CD4-positive, alpha-beta T cell (primary cell): Measurements from ENCODE around the gene SLC44A1. TPM values are rescaled to one million over a fixed set of nuclear protein-coding genes. Genes with fewer than 3 reads are reported as not detected.
A peak's percentile ranks its signal among the peaks of the same experiment; 100 is the strongest.

Experiments
- ATAC-seq: fragments of 200-7000 bp; cut with Tn5 transposase; one replicate; pipeline ENCODE4 v1.10.0; 2022; ENCODE audit warnings: mild to moderate bottlenecking; ENCODE audit not compliant: poor library complexity
- CTCF ChIA-PET: fragments of 350-600 bp; sonication (Branson Sonifier 250); formaldehyde crosslinking; loops from one replicate; lab custom pipeline; 2021; ENCODE audit warnings: antibody characterized with exemption, inconsistent platforms; lab: Charles Lee
- POLR2A ChIA-PET: fragments of 350-600 bp; sonication (Branson Sonifier 250); formaldehyde crosslinking; loops from one replicate; lab custom pipeline; 2021; ENCODE audit warnings: antibody characterized with exemption, inconsistent platforms; lab: Charles Lee
- DNase-seq, 14 experiments: peaks; one replicate each; pipeline ENCODE4 v3.0.0-alpha.2; 2013 to 2020; ENCODE audit warnings: mixed read lengths in 2 of 14
- H3K27ac ChIP-seq, 2 donors: one replicate each; pipeline versions ENCODE4 v1.5.1 to v1.7.0; 2013; ENCODE audit warnings: low read length in 2 of 2, low read depth in 1 of 2, mild to moderate bottlenecking in 1 of 2
- H3K27me3 ChIP-seq, 2 experiments: 1 replicate in 1 of 2; 2 replicates in 1 of 2; pipeline versions ENCODE4 v1.6.1 to v1.7.0; 2013; ENCODE audit warnings: low read length in 2 of 2, control low read depth in 1 of 2, mild to moderate bottlenecking in 1 of 2, moderate library complexity in 1 of 2; ENCODE audit not compliant: insufficient read depth in 2 of 2, control insufficient read depth in 1 of 2
- H3K36me3 ChIP-seq: one replicate; pipeline ENCODE4 v1.6.1; 2013; ENCODE audit warnings: low read length, control low read depth; ENCODE audit not compliant: insufficient read depth
- H3K4me1 ChIP-seq: one replicate; pipeline ENCODE4 v1.6.1; 2013; ENCODE audit warnings: low read length, control low read depth; ENCODE audit not compliant: insufficient read depth
- H3K4me3 ChIP-seq: one replicate; pipeline ENCODE4 v1.5.1; 2013; ENCODE audit warnings: mild to moderate bottlenecking, low read length, moderate library complexity
- H3K9me3 ChIP-seq, 2 experiments: 1 replicate in 1 of 2; 2 replicates in 1 of 2; pipeline versions ENCODE4 v1.6.1 to v1.7.0; 2013; ENCODE audit warnings: low read length in 2 of 2, mild to moderate bottlenecking in 2 of 2, control low read depth in 1 of 2, moderate library complexity in 1 of 2; ENCODE audit not compliant: control insufficient read depth in 1 of 2, insufficient read depth in 1 of 2
- H3K27ac Mint-ChIP-seq: one replicate; pipeline ENCODE4 v1.8.0; 2020; ENCODE audit warnings: mixed read lengths
- H3K27me3 Mint-ChIP-seq: one replicate; pipeline ENCODE4 v1.8.0; 2021; ENCODE audit warnings: mixed read lengths
- H3K36me3 Mint-ChIP-seq: one replicate; pipeline ENCODE4 v1.8.0; 2021; ENCODE audit warnings: low read depth, mixed read lengths
- H3K4me1 Mint-ChIP-seq: one replicate; pipeline ENCODE4 v1.8.0; 2021; ENCODE audit warnings: low read depth, mixed read lengths
- H3K4me3 Mint-ChIP-seq: one replicate; pipeline ENCODE4 v1.8.0; 2020; ENCODE audit warnings: mild to moderate bottlenecking, mixed read lengths
- H3K9me3 Mint-ChIP-seq: one replicate; pipeline ENCODE4 v1.8.0; 2020; ENCODE audit warnings: mixed read lengths
- CTCF ChIP-seq: fragments of 200-600 bp; IDR thresholded peaks from one replicate; pipeline ENCODE4 v1.8.0; 2022; ENCODE audit warnings: antibody characterized with exemption, mild to moderate bottlenecking
- intact Hi-C, 2 experiments: fragments of 100-400 bp; cut with DNase I in 1 of 2; cut with micrococcal nuclease in 1 of 2; formaldehyde crosslinking; loops; one replicate each; pipeline versions ENCODE4 v1.15.1 to v1.9.0; 2023 to 2025; cut with DNase I, micrococcal nuclease
- polyA plus RNA-seq, 2 donors: library from polyadenylated mRNA; unstranded; fragments of 120-200 nt; gene quantifications; one replicate each; pipeline ENCODE4 v1.2.1, GENCODE V29; 2013
- total RNA-seq, 174 experiments: library from RNA in 2 of 174; stranded (reverse) in 2 of 174; gene quantifications; one replicate each; pipeline ENCODE4 v1.2.3 and lab custom pipeline; 2021 to 2026

SLC44A1 gene
- total RNA-seq (1 to 10 TPM; 5.1 to 5.9 TPM), total RNA-seq (lab: John Stamatoyannopoulos, UW) (10.3 to 81.1 (median 34.9) reads per million in 172 experiments)
- 8.7 TPM for polyA plus RNA-seq (2013, experiment 1 of 2)
- 8.5 TPM for polyA plus RNA-seq (2013, experiment 2 of 2)

GRCh38 chr9:105244003-105244733 is at the start of gene SLC44A1:
SLC44A1 (plus strand) TSS chr9:105244651; CDS start chr9:105244869, 218 bp downstream.
- Mint-ChIP-seq H3K27me3 (peaks cover 26% of the 10 kb centered on the region), H3K4me1 (peaks cover 45% of the 10 kb centered on the region), H3K27ac (peak within 1 kb of the TSS; percentile 94), H3K36me3 (peaks cover 7% of the 10 kb centered on the region), H3K4me3 (peak within 1 kb of the TSS; percentile 93), H3K9me3 (no peaks in the 10 kb centered on the region)
- Histone ChIP-seq H3K9me3 (no peaks in the 10 kb centered on the region), H3K36me3 (no peaks in the 10 kb centered on the region), H3K27me3 (peaks cover 0 to 6% of the 10 kb centered on the region in 2 experiments), H3K4me3 (peak within 1 kb of the TSS; percentile 73), H3K4me1 (peaks cover 15% of the 10 kb centered on the region), H3K27ac (peak within 1 kb of the TSS; percentile 57 to 78)
- DNase-seq (peak; percentile 84 to 96 (median 93)), ATAC-seq (peak; percentile 86)
- POLR2A ChIA-PET = interaction anchor here (0.6 to 2.8 kb wide), 20 partner anchors 10 to 1150 kb away, joined by 3 to 22 read pairs (median 6); partner anchors contain the start of genes NIPSNAP3A, SMC2 and TMEM38B
- CTCF ChIA-PET = interaction anchor here (0.8 to 1.8 kb wide), 3 partner anchors 116 to 168 kb away, joined by 3 to 5 read pairs (median 3); no protein-coding TSS in a partner anchor
- no peak for TF ChIP-seq CTCF
- intact Hi-C loops = loop anchor here (1.0 to 5.0 kb wide), 9 partner anchors 112 to 1151 kb away; partner anchors contain the start of genes ABCA1 (in 1 of the 2), FKTN (in 1 of the 2) and TMEM38B (in 1 of the 2)

DNA sequence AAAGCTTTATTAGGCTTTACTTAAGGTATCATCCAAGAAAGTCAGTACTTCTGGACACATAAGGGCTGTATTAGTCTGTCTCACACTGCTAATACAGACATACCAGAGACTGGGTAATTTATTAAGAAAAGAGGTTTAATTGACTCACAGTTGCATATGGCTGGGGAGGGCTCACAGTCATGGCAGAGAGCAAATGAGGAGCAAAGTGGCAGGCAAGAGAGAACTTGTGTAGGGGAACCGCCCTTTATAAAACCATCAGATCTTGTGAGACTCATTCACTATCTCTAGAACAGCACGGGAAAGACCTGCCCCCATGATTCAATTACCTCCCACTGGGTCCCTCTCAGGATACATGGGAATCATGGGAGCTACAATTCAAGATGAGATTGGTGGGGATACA is 49.2 kb upstream of the SLC44A1 start:
- intact Hi-C loops = no loop called here
- no peaks in the 10 kb centered on the region for H3K36me3 Mint-ChIP-seq
- no peaks in the 10 kb centered on the region for H3K9me3 ChIP-seq
- no peak overlapping the region for H3K27ac Mint-ChIP-seq
- H3K27ac ChIP-seq = no peak overlapping the region
- H3K36me3 ChIP-seq = no peaks in the 10 kb centered on the region
- no peak overlapping the region for H3K4me3 Mint-ChIP-seq
- POLR2A ChIA-PET = no interaction called here
- H3K4me1 ChIP-seq = no peaks in the 10 kb centered on the region
- DNase-seq (no peak), ATAC-seq (no peak)
- H3K4me1 Mint-ChIP-seq = peaks cover 6% of the 10 kb centered on the region
- CTCF ChIA-PET = no interaction called here
- H3K27me3 ChIP-seq = peaks cover 0 to 3% of the 10 kb centered on the region in 2 experiments
- no peaks in the 10 kb centered on the region for H3K27me3 Mint-ChIP-seq
- TF ChIP-seq CTCF = no peak
- H3K4me3 ChIP-seq = no peak overlapping the region
- H3K9me3 Mint-ChIP-seq = no peaks in the 10 kb centered on the region

DNA sequence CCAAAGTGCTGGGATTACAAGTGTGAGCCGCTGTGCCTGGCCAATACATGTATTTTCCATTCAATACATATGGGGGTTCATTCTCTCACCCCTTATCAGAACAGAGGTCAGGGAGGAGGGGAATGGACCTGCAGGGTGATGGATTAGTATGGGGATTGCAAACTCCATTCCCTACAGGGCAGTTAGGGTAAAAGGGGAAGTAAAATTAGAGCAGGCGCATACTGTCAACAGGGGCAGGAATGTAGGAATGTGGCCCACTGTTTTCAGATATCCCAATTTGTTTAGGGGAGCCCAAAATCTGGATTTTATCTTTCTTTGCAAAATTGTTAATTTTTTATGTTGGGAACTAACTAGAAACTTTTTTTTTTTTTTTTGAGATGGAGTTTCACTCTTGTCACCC is 46.4 kb upstream of the SLC44A1 start:
- TF ChIP-seq CTCF = no peak
- H3K27me3 ChIP-seq = peaks cover 0 to 3% of the 10 kb centered on the region in 2 experiments
- CTCF ChIA-PET = no interaction called here
- POLR2A ChIA-PET = no interaction called here
- intact Hi-C loops = no loop called here
- H3K4me1 ChIP-seq = no peaks in the 10 kb centered on the region
- Mint-ChIP-seq H3K9me3 (no peaks in the 10 kb centered on the region), H3K4me3 (no peak overlapping the region), H3K27me3 (no peaks in the 10 kb centered on the region), H3K27ac (no peak overlapping the region), H3K36me3 (no peaks in the 10 kb centered on the region), H3K4me1 (no peaks in the 10 kb centered on the region)
- H3K27ac ChIP-seq = no peak overlapping the region
- no peaks in the 10 kb centered on the region for H3K36me3 ChIP-seq
- ATAC-seq (no peak), DNase-seq (no peak)
- no peaks in the 10 kb centered on the region for H3K9me3 ChIP-seq
- H3K4me3 ChIP-seq = no peak overlapping the region
